Measurements from ENCODE around the gene CLASP1.
"Not testable (repeated sequence)": the region's sequence is repeated elsewhere in the genome, so short reads cannot be mapped to it uniquely, and the experiment has no call there.

DNA sequence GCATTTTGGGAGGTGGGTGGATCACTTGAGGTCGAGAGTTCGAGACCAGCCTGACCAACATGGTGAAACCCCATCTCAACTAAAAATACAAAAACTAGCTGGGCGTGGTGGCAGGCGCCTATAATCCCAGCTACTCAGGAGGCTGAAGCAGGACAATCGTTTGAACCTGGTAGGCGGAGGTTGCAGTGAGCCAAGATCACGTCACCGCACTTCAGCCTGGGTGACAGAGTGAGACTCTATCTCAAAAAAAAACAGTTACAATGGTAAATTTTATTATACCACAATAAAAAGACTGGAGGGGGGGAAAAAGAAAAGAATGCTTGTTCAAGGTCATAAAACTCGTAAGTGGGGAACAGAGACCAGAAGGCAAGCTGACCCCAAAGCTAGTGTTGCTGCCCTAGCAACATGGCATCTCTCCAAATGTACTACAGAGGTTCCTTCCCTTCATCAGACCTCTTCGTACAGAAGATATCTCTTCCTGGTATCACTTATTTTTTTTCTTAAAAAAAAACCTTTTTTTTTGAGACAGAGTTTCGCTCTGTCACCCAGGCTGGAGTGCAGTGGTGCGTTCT is 305.3 kb downstream of the CLASP1 start:
- TF ChIP-seq, protein P1, sequence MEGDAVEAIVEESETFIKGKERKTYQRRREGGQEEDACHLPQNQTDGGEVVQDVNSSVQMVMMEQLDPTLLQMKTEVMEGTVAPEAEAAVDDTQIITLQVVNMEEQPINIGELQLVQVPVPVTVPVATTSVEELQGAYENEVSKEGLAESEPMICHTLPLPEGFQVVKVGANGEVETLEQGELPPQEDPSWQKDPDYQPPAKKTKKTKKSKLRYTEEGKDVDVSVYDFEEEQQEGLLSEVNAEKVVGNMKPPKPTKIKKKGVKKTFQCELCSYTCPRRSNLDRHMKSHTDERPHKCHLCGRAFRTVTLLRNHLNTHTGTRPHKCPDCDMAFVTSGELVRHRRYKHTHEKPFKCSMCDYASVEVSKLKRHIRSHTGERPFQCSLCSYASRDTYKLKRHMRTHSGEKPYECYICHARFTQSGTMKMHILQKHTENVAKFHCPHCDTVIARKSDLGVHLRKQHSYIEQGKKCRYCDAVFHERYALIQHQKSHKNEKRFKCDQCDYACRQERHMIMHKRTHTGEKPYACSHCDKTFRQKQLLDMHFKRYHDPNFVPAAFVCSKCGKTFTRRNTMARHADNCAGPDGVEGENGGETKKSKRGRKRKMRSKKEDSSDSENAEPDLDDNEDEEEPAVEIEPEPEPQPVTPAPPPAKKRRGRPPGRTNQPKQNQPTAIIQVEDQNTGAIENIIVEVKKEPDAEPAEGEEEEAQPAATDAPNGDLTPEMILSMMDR (IDR thresholded peaks at IDR 0.05; ENCODE audit: insufficient read depth, low read length): not testable (repeated sequence)
- TF ChIP-seq POLR2AphosphoS5, GABPA (IDR thresholded peaks at IDR 0.05; ENCODE audit: low read depth): not testable (repeated sequence)
- TF ChIP-seq, protein P2, sequence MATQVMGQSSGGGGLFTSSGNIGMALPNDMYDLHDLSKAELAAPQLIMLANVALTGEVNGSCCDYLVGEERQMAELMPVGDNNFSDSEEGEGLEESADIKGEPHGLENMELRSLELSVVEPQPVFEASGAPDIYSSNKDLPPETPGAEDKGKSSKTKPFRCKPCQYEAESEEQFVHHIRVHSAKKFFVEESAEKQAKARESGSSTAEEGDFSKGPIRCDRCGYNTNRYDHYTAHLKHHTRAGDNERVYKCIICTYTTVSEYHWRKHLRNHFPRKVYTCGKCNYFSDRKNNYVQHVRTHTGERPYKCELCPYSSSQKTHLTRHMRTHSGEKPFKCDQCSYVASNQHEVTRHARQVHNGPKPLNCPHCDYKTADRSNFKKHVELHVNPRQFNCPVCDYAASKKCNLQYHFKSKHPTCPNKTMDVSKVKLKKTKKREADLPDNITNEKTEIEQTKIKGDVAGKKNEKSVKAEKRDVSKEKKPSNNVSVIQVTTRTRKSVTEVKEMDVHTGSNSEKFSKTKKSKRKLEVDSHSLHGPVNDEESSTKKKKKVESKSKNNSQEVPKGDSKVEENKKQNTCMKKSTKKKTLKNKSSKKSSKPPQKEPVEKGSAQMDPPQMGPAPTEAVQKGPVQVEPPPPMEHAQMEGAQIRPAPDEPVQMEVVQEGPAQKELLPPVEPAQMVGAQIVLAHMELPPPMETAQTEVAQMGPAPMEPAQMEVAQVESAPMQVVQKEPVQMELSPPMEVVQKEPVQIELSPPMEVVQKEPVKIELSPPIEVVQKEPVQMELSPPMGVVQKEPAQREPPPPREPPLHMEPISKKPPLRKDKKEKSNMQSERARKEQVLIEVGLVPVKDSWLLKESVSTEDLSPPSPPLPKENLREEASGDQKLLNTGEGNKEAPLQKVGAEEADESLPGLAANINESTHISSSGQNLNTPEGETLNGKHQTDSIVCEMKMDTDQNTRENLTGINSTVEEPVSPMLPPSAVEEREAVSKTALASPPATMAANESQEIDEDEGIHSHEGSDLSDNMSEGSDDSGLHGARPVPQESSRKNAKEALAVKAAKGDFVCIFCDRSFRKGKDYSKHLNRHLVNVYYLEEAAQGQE (IDR thresholded peaks at IDR 0.05; ENCODE audit: insufficient replicate concordance, low read depth): not testable (repeated sequence)

All from HL-60 (cell line).